GM23248 (cell line): ENCODE results near the gene OPRD1.

Source experiments
- EZH2 ChIP-seq: fragments of 200-600 bp; sonication (generic); IDR thresholded peaks from 2 replicates; pipeline ENCODE4 v1.6.1; 2018; ENCODE audit warnings: antibody characterized with exemption, mild to moderate bottlenecking; ENCODE audit not compliant: insufficient read depth, poor library complexity, severe bottlenecking
- EZH2phosphoT487 ChIP-seq: fragments of 200-600 bp; sonication (generic); IDR thresholded peaks from 2 replicates; pipeline ENCODE4 v1.6.1; 2018; ENCODE audit warnings: antibody characterized with exemption, moderate library complexity, mild to moderate bottlenecking, low read depth; ENCODE audit not compliant: insufficient read depth

DNA sequence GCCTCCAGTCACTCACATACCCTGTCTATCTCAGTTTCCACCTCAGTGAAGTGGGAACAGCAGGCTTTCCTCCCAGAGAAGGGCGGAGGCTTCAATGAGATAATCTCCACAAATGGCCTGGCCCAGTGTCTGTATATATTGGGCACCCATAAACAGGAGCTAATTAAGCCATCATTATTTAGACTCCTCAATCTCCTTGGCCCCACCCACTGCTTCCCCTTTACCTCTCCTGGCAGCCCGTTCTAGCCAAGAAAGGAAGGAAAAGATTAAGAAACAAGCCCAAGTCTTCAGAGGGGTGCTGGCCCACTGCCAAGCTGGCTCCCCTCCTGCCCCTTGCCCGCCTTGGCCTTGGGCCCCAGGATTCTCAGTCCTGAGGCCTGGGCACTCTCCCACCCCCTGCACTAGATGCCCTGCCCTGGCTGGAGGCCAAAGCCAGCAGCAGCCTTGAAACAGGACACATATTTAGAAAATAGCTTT is 86.5 kb downstream of the OPRD1 start:
- TF ChIP-seq EZH2 (no peak), EZH2phosphoT487 (no peak)
